ENCODE results near the gene TMEM100. TPM values are rescaled to one million over a fixed set of nuclear protein-coding genes. Genes with fewer than 3 reads are reported as not detected.

The TMEM100 gene
- polyA plus RNA-seq, 4 donors: 0.45 to 24.0 (median 6.0) TPM

GRCh38 chr17:55763856-55764255, 41.2 kb upstream of the TMEM100 start:
- Histone ChIP-seq H3K27me3 (ENCODE audit: control insufficient read depth in 3 of 3, insufficient read depth in 3 of 3, low read length in 3 of 3) (no peaks in the 10 kb centered on the region), H3K27ac (ENCODE audit: low read depth in 1 of 3, low read length in 2 of 3) (no peak overlapping the region), H3K4me1 (ENCODE audit: control insufficient read depth in 3 of 3, insufficient read depth in 2 of 3, low read depth in 1 of 3, low read length in 2 of 3) (peaks cover 0 to 4% (median 0%) of the 10 kb centered on the region in 3 donors), H3K9me3 (ENCODE audit: control insufficient read depth in 2 of 2, insufficient read depth in 1 of 2, low read depth in 1 of 2, low read length in 1 of 2) (no peaks in the 10 kb centered on the region), H3K4me3 (ENCODE audit: low read depth in 1 of 3, low read length in 3 of 3) (no peak overlapping the region), H3K36me3 (ENCODE audit: control insufficient read depth in 3 of 3, insufficient read depth in 2 of 3, low read depth in 1 of 3, low read length in 3 of 3) (peaks cover 0 to 2% (median 0%) of the 10 kb centered on the region in 3 donors)
- no peak for FAIRE-seq
- 55 to 87% (median 79%) methylated on average over 6 of the region's 6 CpGs for WGBS, 3 donors
- no peak for DNase-seq

- Histone ChIP-seq H3K27me3 (ENCODE audit: control insufficient read depth in 3 of 3, insufficient read depth in 3 of 3, low read length in 3 of 3) (no peaks in the 10 kb centered on the region), H3K9me3 (ENCODE audit: control insufficient read depth in 2 of 2, insufficient read depth in 1 of 2, low read depth in 1 of 2, low read length in 1 of 2) (no peaks in the 10 kb centered on the region), H3K4me1 (ENCODE audit: control insufficient read depth in 3 of 3, insufficient read depth in 2 of 3, low read depth in 1 of 3, low read length in 2 of 3) (peaks cover 0 to 4% (median 0%) of the 10 kb centered on the region in 3 donors), H3K36me3 (ENCODE audit: control insufficient read depth in 3 of 3, insufficient read depth in 2 of 3, low read depth in 1 of 3, low read length in 3 of 3) (no peaks in the 10 kb centered on the region), H3K27ac (ENCODE audit: low read depth in 1 of 3, low read length in 2 of 3) (no peak overlapping the region), H3K4me3 (ENCODE audit: low read depth in 1 of 3, low read length in 3 of 3) (no peak overlapping the region)
- FAIRE-seq (no peak), DNase-seq (peak in 1 of 2 donors; percentile 15)
- 59 to 80% (median 70%) methylated on average over 6 of the region's 6 CpGs for WGBS, 3 donors
Measured at GRCh38 chr17:55762086-55762858, 39.6 kb upstream of the TMEM100 start.

- 41 to 65% (median 57%) methylated on average over 3 of the region's 3 CpGs for WGBS, 3 donors
- no peaks in the 10 kb centered on the region for H3K27me3 ChIP-seq (ENCODE audit: control insufficient read depth in 3 of 3, insufficient read depth in 3 of 3, low read length in 3 of 3)
- no peak overlapping the region for H3K27ac ChIP-seq (ENCODE audit: low read depth in 1 of 3, low read length in 2 of 3)
- no peaks in the 10 kb centered on the region for H3K9me3 ChIP-seq (ENCODE audit: control insufficient read depth in 2 of 2, insufficient read depth in 1 of 2, low read depth in 1 of 2, low read length in 1 of 2)
- DNase-seq: no peak
- H3K4me3 ChIP-seq (ENCODE audit: low read depth in 1 of 3, low read length in 3 of 3): no peak overlapping the region
- no peak for FAIRE-seq
- H3K4me1 ChIP-seq (ENCODE audit: control insufficient read depth in 3 of 3, insufficient read depth in 2 of 3, low read depth in 1 of 3, low read length in 2 of 3): peaks cover 0 to 4% (median 0%) of the 10 kb centered on the region in 3 donors
- H3K36me3 ChIP-seq (ENCODE audit: control insufficient read depth in 3 of 3, insufficient read depth in 2 of 3, low read depth in 1 of 3, low read length in 3 of 3): no peaks in the 10 kb centered on the region
Measured at GRCh38 chr17:55760643-55761355, 38.1 kb upstream of the TMEM100 start.

DNA sequence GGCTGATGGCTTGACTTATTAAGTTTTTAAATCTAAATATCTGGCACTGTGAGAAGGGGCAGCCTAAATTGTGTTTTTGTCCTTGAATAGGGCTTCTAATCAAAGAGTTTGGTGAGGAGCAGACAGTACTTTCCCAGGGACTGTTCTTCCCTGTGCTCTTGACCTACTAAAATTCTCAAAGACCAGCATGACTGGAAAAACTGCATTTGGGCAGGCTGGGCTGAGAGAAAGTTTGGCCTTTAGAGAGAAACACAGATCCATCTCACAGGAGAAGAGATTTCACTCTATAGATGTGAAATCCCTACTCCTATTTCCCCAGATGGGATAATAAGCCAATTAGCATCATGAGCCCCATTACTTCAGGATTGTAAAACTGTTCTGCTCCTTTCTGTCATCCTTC, 35.5 kb upstream of the TMEM100 start:
- DNase-seq: no peak
- H3K4me3 ChIP-seq (ENCODE audit: low read depth in 1 of 3, low read length in 3 of 3): no peak overlapping the region
- H3K4me1 ChIP-seq (ENCODE audit: control insufficient read depth in 3 of 3, insufficient read depth in 2 of 3, low read depth in 1 of 3, low read length in 2 of 3): peaks cover 0 to 4% (median 0%) of the 10 kb centered on the region in 3 donors
- no peaks in the 10 kb centered on the region for H3K9me3 ChIP-seq (ENCODE audit: control insufficient read depth in 2 of 2, insufficient read depth in 1 of 2, low read depth in 1 of 2, low read length in 1 of 2)
- no peak overlapping the region for H3K27ac ChIP-seq (ENCODE audit: low read depth in 1 of 3, low read length in 2 of 3)
- no peak for FAIRE-seq
- no peaks in the 10 kb centered on the region for H3K27me3 ChIP-seq (ENCODE audit: control insufficient read depth in 3 of 3, insufficient read depth in 3 of 3, low read length in 3 of 3)
- H3K36me3 ChIP-seq (ENCODE audit: control insufficient read depth in 3 of 3, insufficient read depth in 2 of 3, low read depth in 1 of 3, low read length in 3 of 3): peaks cover 0 to 3% (median 0%) of the 10 kb centered on the region in 3 donors

- FAIRE-seq (no peak), DNase-seq (no peak)
- WGBS, 3 donors: 97 to 100% (median 97%) methylated on average over 1 of the region's 1 CpG
- Histone ChIP-seq H3K4me1 (ENCODE audit: control insufficient read depth in 3 of 3, insufficient read depth in 2 of 3, low read depth in 1 of 3, low read length in 2 of 3) (peaks cover 0 to 4% (median 0%) of the 10 kb centered on the region in 3 donors), H3K4me3 (ENCODE audit: low read depth in 1 of 3, low read length in 3 of 3) (no peak overlapping the region), H3K36me3 (ENCODE audit: control insufficient read depth in 3 of 3, insufficient read depth in 2 of 3, low read depth in 1 of 3, low read length in 3 of 3) (peaks cover 0 to 3% (median 0%) of the 10 kb centered on the region in 3 donors), H3K27ac (ENCODE audit: low read depth in 1 of 3, low read length in 2 of 3) (no peak overlapping the region), H3K27me3 (ENCODE audit: control insufficient read depth in 3 of 3, insufficient read depth in 3 of 3, low read length in 3 of 3) (no peaks in the 10 kb centered on the region), H3K9me3 (ENCODE audit: control insufficient read depth in 2 of 2, insufficient read depth in 1 of 2, low read depth in 1 of 2, low read length in 1 of 2) (no peaks in the 10 kb centered on the region)
Measured at GRCh38 chr17:55757659-55758058, 35.0 kb upstream of the TMEM100 start.

DNA sequence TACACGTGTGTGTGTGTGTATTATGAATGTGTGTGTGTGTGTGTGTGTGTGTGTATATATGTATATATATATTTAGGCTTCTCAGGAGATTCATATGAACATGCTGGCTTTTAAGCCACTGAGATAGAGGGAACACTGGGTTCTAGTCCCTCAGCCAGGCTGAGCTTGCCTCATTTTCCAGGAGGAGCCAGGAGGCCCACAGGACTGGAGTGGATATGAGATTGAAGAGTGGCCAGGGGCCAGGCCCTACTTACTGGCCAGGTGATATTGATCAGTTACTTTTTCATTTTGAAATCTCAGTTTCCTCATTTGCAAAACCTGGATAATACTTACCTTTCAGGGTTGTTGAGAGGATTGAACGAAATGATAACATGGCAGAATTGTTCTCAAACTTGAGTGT, 34.0 kb upstream of the TMEM100 start:
- no peak overlapping the region for H3K27ac ChIP-seq (ENCODE audit: low read depth in 1 of 3, low read length in 2 of 3)
- no peaks in the 10 kb centered on the region for H3K27me3 ChIP-seq (ENCODE audit: control insufficient read depth in 3 of 3, insufficient read depth in 3 of 3, low read length in 3 of 3)
- DNase-seq (no peak), FAIRE-seq (no peak)
- no peaks in the 10 kb centered on the region for H3K9me3 ChIP-seq (ENCODE audit: control insufficient read depth in 2 of 2, insufficient read depth in 1 of 2, low read depth in 1 of 2, low read length in 1 of 2)
- H3K4me3 ChIP-seq (ENCODE audit: low read depth in 1 of 3, low read length in 3 of 3): no peak overlapping the region
- peaks cover 0 to 9% (median 4%) of the 10 kb centered on the region in 3 donors for H3K4me1 ChIP-seq (ENCODE audit: control insufficient read depth in 3 of 3, insufficient read depth in 2 of 3, low read depth in 1 of 3, low read length in 2 of 3)
- peaks cover 0 to 3% (median 0%) of the 10 kb centered on the region in 3 donors for H3K36me3 ChIP-seq (ENCODE audit: control insufficient read depth in 3 of 3, insufficient read depth in 2 of 3, low read depth in 1 of 3, low read length in 3 of 3)
- 83 to 92% (median 91%) methylated on average over 2 of the region's 2 CpGs for WGBS, 3 donors

GRCh38 chr17:55751720-55752250, 29.1 kb upstream of the TMEM100 start:
- FAIRE-seq (no peak), DNase-seq (no peak)
- Histone ChIP-seq H3K27ac (ENCODE audit: low read depth in 1 of 3, low read length in 2 of 3) (peak overlapping the region in 2 of 3 donors; percentile 85 to 92), H3K36me3 (ENCODE audit: control insufficient read depth in 3 of 3, insufficient read depth in 2 of 3, low read depth in 1 of 3, low read length in 3 of 3) (peaks cover 0 to 3% (median 0%) of the 10 kb centered on the region in 3 donors), H3K27me3 (ENCODE audit: control insufficient read depth in 3 of 3, insufficient read depth in 3 of 3, low read length in 3 of 3) (no peaks in the 10 kb centered on the region), H3K4me1 (ENCODE audit: control insufficient read depth in 3 of 3, insufficient read depth in 2 of 3, low read depth in 1 of 3, low read length in 2 of 3) (peaks cover 0 to 8% (median 6%) of the 10 kb centered on the region in 3 donors), H3K9me3 (ENCODE audit: control insufficient read depth in 2 of 2, insufficient read depth in 1 of 2, low read depth in 1 of 2, low read length in 1 of 2) (no peaks in the 10 kb centered on the region), H3K4me3 (ENCODE audit: low read depth in 1 of 3, low read length in 3 of 3) (peak overlapping the region; percentile 72 to 88 (median 74))
- 63 to 74% (median 68%) methylated on average over 4 of the region's 4 CpGs for WGBS, 3 donors
